PC-3 (cell line): ENCODE results near the gene ANKRD27. TPM values are rescaled to one million over a fixed set of nuclear protein-coding genes. Genes with fewer than 3 reads are reported as not detected.

ENCODE experiments used
- ATAC-seq: fragments of 200-7000 bp; cut with Tn5 transposase; 2 replicates; pipeline ENCODE4 v1.9.1; 2020; ENCODE audit warnings: mild to moderate bottlenecking, moderate library complexity
- BruUV-seq: library from RNA; stranded (reverse); fragments of 400-500 nt; replicated peaks from 2 replicates; lab custom pipeline; 2021; lab: Mats Ljungman, UMichigan
- CTCF ChIA-PET: fragments of 300-600 bp; sonication (Branson Sonifier 250); formaldehyde crosslinking; loops from one replicate; lab custom pipeline; 2022; ENCODE audit warnings: antibody characterized with exemption; lab: Charles Lee
- POLR2A ChIA-PET: fragments of 300-600 bp; sonication (Branson Sonifier 250); formaldehyde crosslinking; loops from one replicate; lab custom pipeline; 2022; ENCODE audit warnings: antibody characterized with exemption; ENCODE audit not compliant: unreplicated experiment; lab: Charles Lee
- DNase-seq: peaks from one replicate; pipeline ENCODE4 v3.0.0-alpha.2; 2015
- H2AFZ ChIP-seq: fragments of 300-600 bp; sonication (generic); 2 replicates; pipeline ENCODE4 v1.6.0; 2016; ENCODE audit warnings: antibody characterized with exemption, low read length
- H3F3A ChIP-seq: fragments of 300-600 bp; sonication (generic); one replicate; pipeline ENCODE4 v1.6.0; 2017; ENCODE audit warnings: antibody characterized with exemption, low read length, control low read depth, mild to moderate bottlenecking; ENCODE audit not compliant: unreplicated experiment
- H3K27ac ChIP-seq: fragments of 300-600 bp; sonication (generic); 2 replicates; pipeline ENCODE4 v1.5.1; 2016; ENCODE audit warnings: mild to moderate bottlenecking, low read length
- H3K27me3 ChIP-seq: fragments of 300-600 bp; sonication (generic); 2 replicates; pipeline ENCODE4 v1.6.1; 2016; ENCODE audit warnings: low read length, mixed read lengths
- H3K36me3 ChIP-seq: fragments of 300-600 bp; sonication (generic); 2 replicates; pipeline ENCODE4 v1.6.1; 2016; ENCODE audit warnings: low read depth, mixed run types, low read length, mixed read lengths
- H3K4me1 ChIP-seq: fragments of 300-600 bp; sonication (generic); 2 replicates; pipeline ENCODE4 v1.5.1; 2016; ENCODE audit warnings: low read length; ENCODE audit not compliant: insufficient read depth
- H3K4me2 ChIP-seq: fragments of 300-600 bp; sonication (generic); 2 replicates; pipeline ENCODE4 v1.6.0; 2016; ENCODE audit warnings: low read length
- H3K4me3 ChIP-seq: fragments of 300-600 bp; sonication (generic); 2 replicates; pipeline ENCODE4 v1.5.1; 2016; ENCODE audit warnings: mild to moderate bottlenecking, low read length, mixed read lengths
- H3K79me2 ChIP-seq: fragments of 300-600 bp; sonication (generic); 2 replicates; pipeline ENCODE4 v1.6.1; 2017; ENCODE audit warnings: low read length, mixed read lengths
- H3K9ac ChIP-seq: fragments of 300-600 bp; sonication (generic); 2 replicates; pipeline ENCODE4 v1.6.0; 2016; ENCODE audit warnings: mild to moderate bottlenecking, low read length
- H3K9me2 ChIP-seq: fragments of 300-600 bp; sonication (generic); replicated peaks from 2 replicates; pipeline ENCODE4 v1.6.1; 2016; ENCODE audit warnings: mixed run types, low read length, mixed read lengths
- H3K9me3 ChIP-seq: fragments of 300-600 bp; sonication (generic); 2 replicates; pipeline ENCODE4 v1.6.1; 2016; ENCODE audit warnings: low read length, mixed read lengths
- H4K20me1 ChIP-seq: fragments of 300-600 bp; sonication (generic); 2 replicates; pipeline ENCODE4 v1.6.1; 2016; ENCODE audit warnings: low read length, mixed read lengths
- EZH2 ChIP-seq: fragments of 300-600 bp; sonication (generic); IDR thresholded peaks from one replicate; pipeline ENCODE4 v1.6.1; 2017; ENCODE audit warnings: antibody characterized with exemption, mild to moderate bottlenecking, low read length; ENCODE audit not compliant: unreplicated experiment
- EZH2phosphoT487 ChIP-seq: fragments of 300-600 bp; sonication (generic); IDR thresholded peaks from 2 replicates; pipeline ENCODE4 v1.6.1; 2018; ENCODE audit warnings: mild to moderate bottlenecking, antibody characterized with exemption, low read length, borderline replicate concordance
- intact Hi-C: fragments of 100-400 bp; cut with micrococcal nuclease; formaldehyde crosslinking; loops from 2 replicates; pipeline ENCODE4 v1.9.0; 2023
- total RNA-seq: library from RNA; depleted of rRNA; stranded (reverse); fragments of >200 nt; gene quantifications from 2 replicates; pipeline ENCODE4 v1.2.3, GENCODE V29; 2014
- TF ChIP-seq, protein P1 (sequence below): fragments of 300-600 bp; sonication (generic); conservative IDR thresholded peaks from 2 replicates; pipeline ENCODE4 v1.5.1; 2017; ENCODE audit warnings: antibody characterized with exemption, low read depth, mild to moderate bottlenecking, low read length

ANKRD27 gene
- total RNA-seq, 1 experiment from 2014 or later, result 14.3 TPM

DNA sequence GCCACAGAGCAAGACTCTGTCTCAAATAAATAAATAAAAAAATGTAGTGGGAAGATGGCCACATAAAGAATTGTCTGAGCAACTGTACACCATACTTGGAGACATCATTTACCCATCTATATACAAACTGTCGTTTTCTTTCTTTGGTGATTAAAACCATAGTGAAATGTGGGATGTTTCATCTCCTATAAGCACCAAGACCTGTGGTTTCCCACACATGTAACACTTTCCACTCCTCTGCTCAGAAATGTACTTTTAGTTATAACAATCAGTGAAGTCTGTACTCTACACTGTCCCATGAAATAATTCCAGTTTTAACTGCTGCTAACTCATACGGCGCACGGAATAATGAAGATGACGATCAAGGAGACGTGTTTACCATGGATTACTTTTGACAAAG, 75.7 kb downstream of the ANKRD27 start:
- CTCF ChIA-PET, result no interaction called here
- intact Hi-C loops, result no loop called here
- TF ChIP-seq EZH2phosphoT487 (no peak), EZH2 (no peak)
- TF ChIP-seq, protein P1, sequence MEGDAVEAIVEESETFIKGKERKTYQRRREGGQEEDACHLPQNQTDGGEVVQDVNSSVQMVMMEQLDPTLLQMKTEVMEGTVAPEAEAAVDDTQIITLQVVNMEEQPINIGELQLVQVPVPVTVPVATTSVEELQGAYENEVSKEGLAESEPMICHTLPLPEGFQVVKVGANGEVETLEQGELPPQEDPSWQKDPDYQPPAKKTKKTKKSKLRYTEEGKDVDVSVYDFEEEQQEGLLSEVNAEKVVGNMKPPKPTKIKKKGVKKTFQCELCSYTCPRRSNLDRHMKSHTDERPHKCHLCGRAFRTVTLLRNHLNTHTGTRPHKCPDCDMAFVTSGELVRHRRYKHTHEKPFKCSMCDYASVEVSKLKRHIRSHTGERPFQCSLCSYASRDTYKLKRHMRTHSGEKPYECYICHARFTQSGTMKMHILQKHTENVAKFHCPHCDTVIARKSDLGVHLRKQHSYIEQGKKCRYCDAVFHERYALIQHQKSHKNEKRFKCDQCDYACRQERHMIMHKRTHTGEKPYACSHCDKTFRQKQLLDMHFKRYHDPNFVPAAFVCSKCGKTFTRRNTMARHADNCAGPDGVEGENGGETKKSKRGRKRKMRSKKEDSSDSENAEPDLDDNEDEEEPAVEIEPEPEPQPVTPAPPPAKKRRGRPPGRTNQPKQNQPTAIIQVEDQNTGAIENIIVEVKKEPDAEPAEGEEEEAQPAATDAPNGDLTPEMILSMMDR, result no peak

GRCh38 chr19:32598022-32598421, 77.0 kb downstream of the ANKRD27 start:
- no peaks in the 10 kb centered on the region for H3F3A ChIP-seq
- H3K27me3 ChIP-seq, result no peaks in the 10 kb centered on the region
- no peak overlapping the region for H3K4me2 ChIP-seq
- intact Hi-C loops, result no loop called here
- no peaks in the 10 kb centered on the region for H3K9me3 ChIP-seq
- ChIA-PET POLR2A (no interaction called here), CTCF (no interaction called here)
- no TSS peak for BruUV-seq
- no peaks in the 10 kb centered on the region for H4K20me1 ChIP-seq
- H3K4me3 ChIP-seq, result no peak overlapping the region
- no peaks in the 10 kb centered on the region for H3K4me1 ChIP-seq
- H3K79me2 ChIP-seq, result no peaks in the 10 kb centered on the region
- no peak overlapping the region for H3K27ac ChIP-seq
- TF ChIP-seq, protein P1, result no peak
- TF ChIP-seq EZH2, result no peak
- TF ChIP-seq EZH2phosphoT487, result no peak
- H3K9me2 ChIP-seq, result no peaks in the 10 kb centered on the region
- ATAC-seq (no peak), DNase-seq (no peak)
- peaks cover 7% of the 10 kb centered on the region; the same call in 1 of the 2 replicates for H3K36me3 ChIP-seq
- no peak overlapping the region for H3K9ac ChIP-seq
- H2AFZ ChIP-seq, result no peak overlapping the region

More for the DNA sequence above, 75.7 kb downstream of the ANKRD27 start:
- no peak for ATAC-seq
- no peak for DNase-seq
- Histone ChIP-seq H3K4me2 (no peak overlapping the region), H3K9me3 (no peaks in the 10 kb centered on the region), H2AFZ (no peak overlapping the region), H3K36me3 (peaks cover 7% of the 10 kb centered on the region; the same call in 1 of the 2 replicates), H3K4me1 (no peaks in the 10 kb centered on the region), H3K9me2 (no peaks in the 10 kb centered on the region), H3K27ac (no peak overlapping the region), H3F3A (no peaks in the 10 kb centered on the region), H4K20me1 (no peaks in the 10 kb centered on the region), H3K9ac (no peak overlapping the region), H3K4me3 (no peak overlapping the region), H3K79me2 (no peaks in the 10 kb centered on the region), H3K27me3 (no peaks in the 10 kb centered on the region)
- BruUV-seq, result no TSS peak
- POLR2A ChIA-PET, result no interaction called here

GRCh38 chr19:32595491-32595890, 79.5 kb downstream of the ANKRD27 start:
- ATAC-seq, result no peak
- Histone ChIP-seq H4K20me1 (no peaks in the 10 kb centered on the region), H3K9me3 (no peaks in the 10 kb centered on the region), H3K27ac (no peak overlapping the region), H2AFZ (no peak overlapping the region), H3K4me2 (no peak overlapping the region), H3K36me3 (peaks cover 7% of the 10 kb centered on the region; the same call in 1 of the 2 replicates), H3K4me3 (no peak overlapping the region), H3K9ac (no peak overlapping the region), H3K4me1 (no peaks in the 10 kb centered on the region), H3K27me3 (no peaks in the 10 kb centered on the region), H3F3A (no peaks in the 10 kb centered on the region), H3K9me2 (no peaks in the 10 kb centered on the region), H3K79me2 (no peaks in the 10 kb centered on the region)
- TF ChIP-seq EZH2phosphoT487, result no peak
- TF ChIP-seq, protein P1, result no peak
- no peak for TF ChIP-seq EZH2
- intact Hi-C loops, result no loop called here
- ChIA-PET CTCF (no interaction called here), POLR2A (interaction anchor here (0.6 kb wide), 1 partner anchor 239 kb away, joined by 3 read pairs; no protein-coding TSS in a partner anchor)
- no TSS peak for BruUV-seq
- no peak for DNase-seq
